Measurements from ENCODE around the gene GDPD4.
"Not testable (repeated sequence)": the region's sequence is repeated elsewhere in the genome, so short reads cannot be mapped to it uniquely, and the experiment has no call there.

The GDPD4 gene

GRCh38 chr11:77311701-77312100, 10.2 kb upstream of the GDPD4 start:
- Mint-ChIP-seq H3K4me1 (peaks cover 2 to 6% of the 10 kb centered on the region in 2 donors), H3K27ac (no peak overlapping the region), H3K27me3 (no peaks in the 10 kb centered on the region), H3K36me3 (no peaks in the 10 kb centered on the region), H3K9me3 (no peaks in the 10 kb centered on the region), H3K4me3 (no peak overlapping the region)
- DNase-seq (no peak), ATAC-seq (replicated peaks) (no peak)

GRCh38 chr11:77310721-77311120, 9.2 kb upstream of the GDPD4 start:
- no peak for DNase-seq
- Mint-ChIP-seq H3K27ac (no peak overlapping the region), H3K4me1 (peaks cover 2 to 6% of the 10 kb centered on the region in 2 donors), H3K36me3 (no peaks in the 10 kb centered on the region), H3K4me3 (no peak overlapping the region), H3K27me3 (no peaks in the 10 kb centered on the region), H3K9me3 (no peaks in the 10 kb centered on the region)
- no peak for ATAC-seq (replicated peaks)

GRCh38 chr11:77309401-77310085, 8.1 kb upstream of the GDPD4 start:
- DNase-seq (no peak), ATAC-seq (replicated peaks) (no peak)
- Mint-ChIP-seq H3K4me3 (no peak overlapping the region), H3K27ac (no peak overlapping the region), H3K4me1 (peaks cover 2 to 6% of the 10 kb centered on the region in 2 donors), H3K27me3 (no peaks in the 10 kb centered on the region), H3K36me3 (no peaks in the 10 kb centered on the region), H3K9me3 (no peaks in the 10 kb centered on the region)

- DNase-seq: no peak
- H3K9me3 Mint-ChIP-seq: no peaks in the 10 kb centered on the region
- H3K4me3 Mint-ChIP-seq: no peak overlapping the region
- H3K27ac Mint-ChIP-seq: no peak overlapping the region
- no peaks in the 10 kb centered on the region for H3K36me3 Mint-ChIP-seq
- H3K27me3 Mint-ChIP-seq: no peaks in the 10 kb centered on the region
- ATAC-seq (replicated peaks): no peak
- H3K4me1 Mint-ChIP-seq: peaks cover 2 to 6% of the 10 kb centered on the region in 2 donors
These were observed 7.4 kb upstream of the GDPD4 start for GRCh38 chr11:77308838-77309237.

- ATAC-seq (replicated peaks): no peak
- Mint-ChIP-seq H3K27ac (no peak overlapping the region), H3K9me3 (peaks cover 2 to 3% of the 10 kb centered on the region in 2 donors), H3K4me1 (no peaks in the 10 kb centered on the region), H3K36me3 (no peaks in the 10 kb centered on the region), H3K4me3 (no peak overlapping the region), H3K27me3 (no peaks in the 10 kb centered on the region)
- no peak for DNase-seq
These were observed 1.8 kb upstream of the GDPD4 start for GRCh38 chr11:77303328-77303727.

- Mint-ChIP-seq H3K4me3 (no peak overlapping the region), H3K27ac (no peak overlapping the region), H3K9me3 (peaks cover 2 to 3% of the 10 kb centered on the region in 2 donors), H3K4me1 (no peaks in the 10 kb centered on the region), H3K27me3 (no peaks in the 10 kb centered on the region), H3K36me3 (no peaks in the 10 kb centered on the region)
- DNase-seq: no peak
- no peak for ATAC-seq (replicated peaks)
These were observed 1.3 kb upstream of the GDPD4 start for GRCh38 chr11:77302752-77303151.

DNA sequence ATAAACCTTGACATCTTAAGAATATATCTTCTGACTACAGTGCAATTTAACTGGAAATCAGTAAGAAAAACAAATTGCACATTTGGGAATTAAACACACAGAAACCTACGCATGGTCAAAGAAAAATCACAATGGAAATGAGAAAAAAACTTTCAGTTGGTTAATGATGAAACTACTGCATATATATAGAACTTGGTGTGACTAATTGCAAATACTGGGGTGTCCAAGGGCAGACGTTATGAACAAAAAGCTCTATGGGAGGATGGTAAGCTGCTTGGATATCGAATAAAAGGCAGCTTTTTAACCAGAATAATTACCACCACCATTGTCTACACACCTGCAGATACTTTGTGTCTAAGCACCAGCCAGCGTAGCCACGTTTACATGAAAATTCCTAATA, 791 bp downstream of the GDPD4 start:
- no peak overlapping the region for H3K27ac Mint-ChIP-seq
- H3K9me3 Mint-ChIP-seq: peaks cover 2 to 3% of the 10 kb centered on the region in 2 donors
- no peak for DNase-seq

GRCh38 chr11:77300028-77300427, 1.5 kb downstream of the GDPD4 start:
- H3K9me3 Mint-ChIP-seq; H3K4me3 Mint-ChIP-seq; H3K27me3 Mint-ChIP-seq; ATAC-seq (replicated peaks); H3K36me3 Mint-ChIP-seq; H3K27ac Mint-ChIP-seq; H3K4me1 Mint-ChIP-seq; DNase-seq: not testable (repeated sequence)

More for the DNA sequence above, 791 bp downstream of the GDPD4 start:
- Mint-ChIP-seq H3K27me3 (no peaks in the 10 kb centered on the region), H3K4me1 (no peaks in the 10 kb centered on the region), H3K4me3 (no peak overlapping the region), H3K36me3 (no peaks in the 10 kb centered on the region)
- ATAC-seq (replicated peaks): no peak

DNA sequence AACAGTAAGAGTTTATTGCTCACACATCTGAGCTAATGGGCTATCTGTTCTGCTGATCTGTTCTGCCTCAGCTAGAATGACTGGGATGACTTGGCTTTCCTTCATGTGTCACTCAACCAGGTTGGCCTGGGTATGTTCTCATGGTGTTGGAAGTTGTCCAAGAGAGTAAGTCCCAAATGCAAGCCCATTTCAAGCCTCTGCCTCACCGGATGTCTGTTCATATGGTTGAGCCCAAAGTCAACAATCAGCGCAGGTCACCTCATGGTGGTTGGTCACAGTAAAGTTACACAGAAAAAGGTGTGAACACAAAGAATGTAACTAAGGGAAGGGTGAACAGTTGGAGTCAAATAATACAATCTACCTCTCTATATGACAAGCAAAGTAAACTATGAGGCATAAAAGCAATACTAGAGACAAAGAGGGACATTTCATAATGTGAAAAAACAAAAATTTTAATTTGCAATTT, 1.9 kb downstream of the GDPD4 start:
- DNase-seq: no peak
- no peak overlapping the region for H3K4me3 Mint-ChIP-seq
- no peak for ATAC-seq (replicated peaks)
- H3K27me3 Mint-ChIP-seq: no peaks in the 10 kb centered on the region
- H3K4me1 Mint-ChIP-seq: no peaks in the 10 kb centered on the region
- H3K9me3 Mint-ChIP-seq: peaks cover 2 to 3% of the 10 kb centered on the region in 2 donors
- H3K36me3 Mint-ChIP-seq: no peaks in the 10 kb centered on the region
- H3K27ac Mint-ChIP-seq: no peak overlapping the region

DNA sequence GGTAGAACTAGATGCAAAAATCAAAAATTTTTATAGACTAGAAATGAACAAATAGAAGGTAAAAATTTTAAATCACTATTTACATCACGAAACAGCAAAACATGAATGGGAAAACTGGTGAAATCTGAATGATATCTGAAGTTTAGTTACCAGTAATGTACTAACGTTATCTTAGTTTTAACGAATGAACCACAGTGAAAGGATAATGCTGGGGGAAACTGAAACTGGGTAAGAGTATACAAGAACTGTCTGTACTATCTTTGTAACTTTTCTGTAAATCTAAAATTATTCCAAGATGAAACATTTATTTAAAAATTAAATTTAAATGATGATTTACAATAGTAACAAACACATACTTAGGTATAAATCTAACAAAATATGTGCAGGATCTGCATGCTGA, 7.4 kb downstream of the GDPD4 start:
- H3K27me3 Mint-ChIP-seq: peaks cover 6 to 13% of the 10 kb centered on the region in 2 donors
- ATAC-seq (replicated peaks): no peak
- no peaks in the 10 kb centered on the region for H3K9me3 Mint-ChIP-seq
- H3K27ac Mint-ChIP-seq: no peak overlapping the region
- DNase-seq: no peak
- H3K4me1 Mint-ChIP-seq: no peaks in the 10 kb centered on the region
- no peak overlapping the region for H3K4me3 Mint-ChIP-seq
- no peaks in the 10 kb centered on the region for H3K36me3 Mint-ChIP-seq

GRCh38 chr11:77289737-77290136, 11.7 kb downstream of the GDPD4 start:
- H3K9me3 Mint-ChIP-seq: no peaks in the 10 kb centered on the region
- ATAC-seq (replicated peaks): no peak
- no peak overlapping the region for H3K4me3 Mint-ChIP-seq
- no peak overlapping the region for H3K27ac Mint-ChIP-seq
- no peaks in the 10 kb centered on the region for H3K4me1 Mint-ChIP-seq
- DNase-seq: no peak
- H3K36me3 Mint-ChIP-seq: no peaks in the 10 kb centered on the region
- H3K27me3 Mint-ChIP-seq: peaks cover 18 to 26% of the 10 kb centered on the region in 2 donors

- peaks cover 14 to 26% of the 10 kb centered on the region in 2 donors for H3K27me3 Mint-ChIP-seq
- H3K9me3 Mint-ChIP-seq: no peaks in the 10 kb centered on the region
- H3K27ac Mint-ChIP-seq: no peak overlapping the region
- DNase-seq (no peak), ATAC-seq (replicated peaks) (no peak)
- H3K36me3 Mint-ChIP-seq: no peaks in the 10 kb centered on the region
- H3K4me3 Mint-ChIP-seq: no peak overlapping the region
- H3K4me1 Mint-ChIP-seq: no peaks in the 10 kb centered on the region
These were observed 13.7 kb downstream of the GDPD4 start for GRCh38 chr11:77287615-77288273.

- H3K36me3 Mint-ChIP-seq: no peaks in the 10 kb centered on the region
- no peaks in the 10 kb centered on the region for H3K4me1 Mint-ChIP-seq
- no peak for ATAC-seq (replicated peaks)
- H3K9me3 Mint-ChIP-seq: no peaks in the 10 kb centered on the region
- H3K27me3 Mint-ChIP-seq: peaks cover 17 to 26% of the 10 kb centered on the region in 2 donors
- H3K4me3 Mint-ChIP-seq: no peak overlapping the region
- DNase-seq: no peak
- H3K27ac Mint-ChIP-seq: no peak overlapping the region
These were observed 14.3 kb downstream of the GDPD4 start for GRCh38 chr11:77287136-77287535.

DNA sequence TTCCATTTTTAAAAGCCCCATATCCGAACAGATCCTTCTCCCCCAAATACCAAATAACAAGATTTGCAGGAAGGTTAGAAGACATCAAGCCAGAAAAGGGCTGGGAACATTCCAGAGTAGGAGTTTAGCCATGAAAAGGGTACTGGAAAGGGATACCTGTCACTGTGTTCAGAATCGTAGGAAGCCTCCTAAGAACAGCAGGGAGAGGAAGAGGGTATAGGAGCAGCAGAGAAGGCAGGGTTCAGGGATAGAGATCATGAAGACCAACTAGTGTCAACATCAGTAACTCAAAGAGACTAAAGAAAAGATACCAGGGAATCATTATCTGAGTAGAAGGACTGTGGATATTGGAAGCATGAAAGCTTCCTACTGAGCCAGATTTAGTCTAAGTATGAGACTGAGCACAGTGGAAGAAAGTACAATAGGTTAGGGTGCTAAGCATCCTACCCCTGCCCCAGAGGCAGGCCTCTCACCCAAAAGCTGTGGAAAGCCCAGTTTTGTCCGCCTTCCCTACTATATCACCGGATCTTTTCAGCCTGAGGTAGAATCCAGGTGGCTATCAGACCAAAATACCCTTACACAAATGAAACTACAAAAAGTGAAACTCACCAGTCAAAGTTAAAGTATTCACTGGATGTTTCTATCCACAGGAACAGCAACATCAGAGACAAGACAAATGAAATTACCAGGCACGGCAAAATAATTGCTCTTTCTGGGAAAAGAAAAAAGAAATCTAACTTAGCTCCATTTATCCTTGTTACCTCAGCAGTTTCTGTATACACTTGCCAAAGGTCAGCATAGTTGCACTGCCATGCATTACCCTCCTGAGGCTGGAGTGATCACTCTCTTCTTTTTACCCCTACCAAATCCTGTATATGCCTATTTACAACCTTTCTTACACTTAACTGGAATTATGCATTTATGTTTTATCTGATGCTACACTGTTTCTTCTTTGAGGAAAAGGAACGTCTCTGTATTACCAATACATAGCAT, 16.7 kb downstream of the GDPD4 start:
- H3K4me3 Mint-ChIP-seq: no peak overlapping the region
- peaks cover 23 to 26% of the 10 kb centered on the region in 2 donors for H3K27me3 Mint-ChIP-seq
- no peaks in the 10 kb centered on the region for H3K36me3 Mint-ChIP-seq
- no peaks in the 10 kb centered on the region for H3K9me3 Mint-ChIP-seq
- H3K27ac Mint-ChIP-seq: no peak overlapping the region
- H3K4me1 Mint-ChIP-seq: no peaks in the 10 kb centered on the region
- ATAC-seq (replicated peaks) (no peak), DNase-seq (no peak)

Data from stimulated activated naive B cell treated with anti-CD40 and anti-IgM and Interleukin-4, amounts not matched to agents 10 μg/mL and 1 μg/mL and 100 μg/mL, for 72 hours (primary cell).